IPS DF 4.7 (cell line): ENCODE data around the gene RFC2.
"Not testable (repeated sequence)": the region's sequence is repeated elsewhere in the genome, so short reads cannot be mapped to it uniquely, and the experiment has no call there.

ENCODE experiments used
- DNase-seq: peaks from one replicate; pipeline ENCODE4 v3.0.0-alpha.2; 2013; ENCODE audit warnings: low spot score; ENCODE audit errors: extremely low read depth

The RFC2 gene

DNA sequence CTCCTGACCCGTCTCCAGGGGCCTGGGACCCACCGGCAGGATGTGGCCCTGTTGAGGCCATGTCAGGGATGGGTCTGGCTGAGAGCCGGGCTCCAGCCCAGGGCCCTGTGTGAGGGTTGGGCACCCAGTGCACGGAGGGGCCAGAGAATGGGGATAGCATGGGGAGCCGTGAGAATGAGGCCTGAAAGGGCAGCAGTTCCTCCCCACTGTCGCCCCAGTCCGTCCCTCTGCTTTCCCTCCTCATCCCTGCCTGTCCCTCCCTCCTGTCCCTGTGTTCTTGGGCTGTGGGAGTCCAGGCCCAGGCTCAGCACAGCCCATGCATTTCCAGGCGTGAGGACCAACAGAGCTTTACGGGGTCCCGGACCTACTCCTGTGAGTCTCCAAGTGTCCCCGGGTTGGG lies 34.8 kb downstream of the RFC2 start:
- DNase-seq, result no peak

DNA sequence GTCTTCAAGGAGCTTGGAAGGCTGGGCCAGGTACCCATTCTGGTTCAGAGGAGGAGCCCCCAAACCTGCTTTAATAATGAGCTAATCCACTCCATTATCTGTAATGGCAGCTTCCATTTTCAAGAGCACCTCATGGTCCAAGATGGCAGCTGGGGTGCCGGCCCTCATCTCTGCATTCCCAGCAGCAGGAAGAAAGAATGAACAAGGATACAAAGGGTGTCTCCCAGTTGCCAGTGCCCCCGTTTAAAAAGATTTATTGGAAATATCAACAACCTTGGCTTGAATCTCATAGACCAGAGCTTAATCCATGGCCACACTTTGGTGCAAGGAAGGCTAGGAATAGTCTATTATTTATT lies 35.9 kb downstream of the RFC2 start:
- DNase-seq, result no peak

DNA sequence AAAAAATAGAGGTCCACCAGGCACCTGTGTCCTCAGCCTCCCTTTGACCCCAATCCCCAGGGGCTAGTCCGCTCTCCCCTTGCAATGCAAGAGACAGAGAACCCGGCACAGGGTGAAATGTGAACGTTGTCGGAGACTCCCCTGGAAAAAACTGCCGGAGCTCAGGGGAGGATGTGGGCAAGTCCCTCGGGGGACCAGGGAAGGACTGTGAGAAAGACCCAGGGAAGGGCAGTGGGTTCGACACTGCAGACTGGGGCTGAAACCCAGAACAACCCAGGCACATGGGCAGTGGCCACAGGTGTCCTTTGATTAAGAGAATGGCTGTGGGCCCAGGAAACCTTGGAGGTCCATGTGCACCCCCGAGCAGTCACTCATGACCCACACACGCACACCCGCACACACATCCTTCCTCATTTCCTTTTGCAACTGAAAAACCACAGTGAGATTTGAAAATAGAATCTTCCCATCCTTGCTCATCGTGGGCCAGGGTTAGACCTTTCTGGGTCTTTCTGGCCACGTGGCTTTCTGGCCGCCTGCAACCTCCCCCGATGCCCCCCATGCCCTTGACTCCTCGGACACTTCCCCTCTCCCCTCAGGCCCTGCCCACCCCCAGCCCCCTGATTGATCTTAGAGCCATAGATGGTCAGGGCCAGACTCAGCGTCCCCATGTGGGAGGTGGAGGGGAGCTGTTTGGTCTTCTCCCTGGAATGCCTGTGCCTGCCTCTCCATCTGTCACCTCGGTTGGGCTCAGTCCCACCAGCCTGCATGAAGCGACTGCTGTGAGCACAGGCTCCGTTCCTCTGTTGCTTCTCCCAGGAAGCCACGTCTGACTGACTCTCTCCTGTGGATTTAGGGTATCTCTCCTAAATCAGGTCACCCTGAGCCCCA lies 36.5 kb downstream of the RFC2 start:
- DNase-seq, result no peak

DNA sequence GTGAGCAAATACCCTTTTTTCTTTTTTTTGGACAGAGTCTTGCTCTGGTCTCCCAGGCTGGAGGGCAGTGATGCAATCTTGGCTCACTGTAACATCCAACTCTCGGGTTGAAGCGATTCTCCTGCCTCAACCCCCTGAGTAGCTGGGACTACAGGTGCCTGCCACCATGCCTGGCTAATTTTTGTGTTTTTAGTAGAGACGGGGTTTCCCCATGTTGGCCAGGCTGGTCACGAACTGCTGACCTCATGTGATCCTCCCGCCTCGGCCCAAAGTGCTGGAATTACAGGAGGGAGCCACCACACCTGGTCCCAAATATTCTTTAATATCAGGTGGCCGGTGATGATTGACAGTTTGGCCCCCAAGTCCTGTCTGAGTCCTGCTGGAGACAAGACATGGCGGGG lies 37.8 kb downstream of the RFC2 start:
- DNase-seq, result no peak

DNA sequence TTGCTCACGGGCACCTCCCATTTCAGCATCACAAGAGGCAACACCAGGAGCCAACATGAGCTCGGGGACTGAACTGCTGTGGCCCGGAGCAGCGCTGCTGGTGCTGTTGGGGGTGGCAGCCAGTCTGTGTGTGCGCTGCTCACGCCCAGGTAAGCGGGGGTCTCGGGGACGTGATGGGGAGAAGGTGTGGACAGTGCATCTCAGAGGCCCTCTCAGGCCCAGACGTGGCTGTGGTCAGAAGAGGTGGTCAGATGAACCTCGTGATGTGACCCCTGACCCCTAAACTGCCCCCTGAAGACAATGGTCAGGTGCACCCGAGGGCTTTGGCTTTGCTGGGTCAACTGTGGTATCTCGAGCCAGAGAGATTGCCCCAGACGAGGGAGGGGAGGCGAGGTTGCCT lies 38.3 kb downstream of the RFC2 start:
- no peak for DNase-seq

DNA sequence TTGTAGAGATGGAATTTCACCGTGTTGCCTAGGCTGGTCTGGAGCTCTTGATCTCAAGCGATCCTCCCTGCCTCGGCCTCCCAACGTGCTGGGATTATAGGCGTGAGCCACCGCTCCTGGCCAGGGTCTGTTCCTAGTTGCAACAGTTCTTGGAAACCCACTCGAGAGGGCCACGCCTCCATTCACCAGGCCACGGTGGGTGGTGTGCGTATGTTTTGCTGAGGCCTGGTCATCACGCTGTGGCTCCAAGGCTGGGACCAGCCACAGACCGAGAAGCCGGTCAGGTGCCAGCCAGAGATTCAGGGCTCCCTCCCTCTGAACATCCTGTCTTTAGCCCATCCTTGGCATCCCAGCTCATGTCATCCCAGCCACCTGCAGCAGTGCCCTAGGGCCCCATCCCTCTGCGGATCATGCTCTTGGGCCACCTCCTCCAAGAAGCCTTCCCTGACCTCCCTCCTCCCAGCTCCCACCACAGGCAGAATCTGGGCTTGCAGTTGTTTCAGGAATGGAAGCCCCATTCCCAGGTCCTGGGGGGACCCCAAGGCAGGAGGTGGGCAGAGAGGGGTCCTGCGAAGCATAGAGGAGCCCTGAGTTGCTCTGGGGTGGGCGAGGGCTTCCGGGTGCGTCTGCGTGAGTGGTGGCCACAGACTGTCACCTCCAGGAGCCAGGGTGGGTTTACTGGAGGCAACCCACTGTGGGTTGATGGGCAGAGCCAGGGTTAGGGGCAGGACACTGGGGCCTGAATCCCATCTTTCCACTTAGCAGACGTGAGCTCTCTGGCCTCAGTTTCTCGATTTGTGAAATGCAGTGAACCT lies 39.2 kb downstream of the RFC2 start:
- no peak for DNase-seq

DNA sequence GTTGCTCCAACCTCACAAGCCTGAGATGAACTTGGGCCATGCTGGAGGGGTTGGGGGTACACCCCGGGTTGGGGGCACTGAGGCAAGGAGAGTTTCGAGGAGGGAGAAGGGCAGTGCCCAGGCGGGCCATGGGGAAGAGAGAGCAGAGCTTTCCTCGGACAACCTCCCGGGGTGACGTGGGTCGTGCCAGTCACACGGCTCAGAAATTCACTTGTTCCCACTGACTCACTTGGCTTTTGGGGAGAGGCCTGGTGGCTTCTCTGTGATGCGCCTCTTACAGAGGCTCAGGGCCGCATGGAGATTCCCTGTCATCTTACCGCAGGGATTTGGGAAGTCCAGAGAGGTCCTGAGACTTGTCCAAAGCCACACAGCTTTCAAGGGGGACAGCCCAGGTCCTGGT lies 41.5 kb downstream of the RFC2 start:
- no peak for DNase-seq

DNA sequence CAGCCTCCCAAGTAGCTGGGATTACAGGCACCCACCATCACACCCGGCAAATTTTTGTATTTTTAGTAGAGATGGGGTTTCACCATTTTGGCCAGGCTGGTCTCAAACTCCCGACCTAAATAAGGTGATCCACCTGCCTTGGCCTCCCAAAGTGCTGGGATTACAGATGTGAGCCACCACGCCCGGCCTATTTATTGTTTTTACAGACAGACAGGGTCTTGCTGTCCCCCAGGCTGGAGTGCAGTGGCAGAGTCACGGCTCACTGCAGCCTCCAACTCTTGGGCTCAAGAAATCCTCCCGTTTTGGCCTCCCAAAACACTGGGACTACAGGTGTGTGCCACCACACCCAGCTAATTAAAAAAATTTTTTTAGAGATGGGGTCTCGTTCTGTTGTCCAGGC lies 46.0 kb downstream of the RFC2 start:
- DNase-seq, result not testable (repeated sequence)

DNA sequence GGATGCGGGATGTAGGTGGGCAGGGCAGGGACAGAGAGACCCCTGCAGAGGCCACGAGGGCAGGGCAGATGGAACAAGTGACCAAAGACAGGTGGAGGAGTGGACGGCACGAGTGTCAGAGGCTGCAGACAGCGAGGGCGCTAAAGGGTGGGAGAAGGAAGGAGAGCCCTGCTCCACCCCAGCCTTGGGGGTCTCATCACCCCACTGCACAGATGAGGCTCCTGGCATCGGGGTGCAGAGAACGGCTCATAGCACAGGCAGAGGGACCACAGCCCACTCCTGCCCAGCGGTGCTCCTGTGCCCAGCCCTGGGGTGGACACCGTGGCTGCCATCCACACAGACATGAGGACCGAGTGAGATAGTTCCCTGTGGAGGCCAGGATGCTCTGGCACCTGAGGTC lies 46.6 kb downstream of the RFC2 start:
- no peak for DNase-seq

DNA sequence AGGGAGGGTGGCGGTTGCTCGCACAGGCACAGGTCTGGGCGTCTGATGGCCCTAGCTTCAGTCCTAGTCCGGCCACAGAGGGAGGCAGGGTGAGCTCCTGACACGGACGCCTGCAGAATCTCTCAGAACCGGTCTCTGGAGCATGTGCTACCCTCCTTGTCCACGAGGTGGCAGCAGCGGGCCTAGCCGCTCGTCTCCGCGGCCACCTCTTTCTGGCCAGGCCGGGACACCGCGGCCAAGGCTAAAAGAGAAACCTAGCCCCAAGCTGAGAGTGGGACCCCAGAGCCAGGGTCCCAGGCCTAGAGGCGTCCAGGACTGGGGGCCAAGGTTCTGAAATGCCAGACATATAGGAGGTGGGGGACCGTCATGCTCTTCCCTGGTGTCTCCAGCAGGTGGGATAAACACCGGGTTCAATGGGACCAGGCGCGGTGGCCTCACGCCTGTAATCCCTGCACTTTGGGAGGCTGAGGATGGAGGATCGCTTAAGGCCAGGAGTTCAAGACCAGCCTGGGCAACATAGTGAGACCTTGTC lies 47.5 kb downstream of the RFC2 start:
- peak; percentile 58 for DNase-seq

DNA sequence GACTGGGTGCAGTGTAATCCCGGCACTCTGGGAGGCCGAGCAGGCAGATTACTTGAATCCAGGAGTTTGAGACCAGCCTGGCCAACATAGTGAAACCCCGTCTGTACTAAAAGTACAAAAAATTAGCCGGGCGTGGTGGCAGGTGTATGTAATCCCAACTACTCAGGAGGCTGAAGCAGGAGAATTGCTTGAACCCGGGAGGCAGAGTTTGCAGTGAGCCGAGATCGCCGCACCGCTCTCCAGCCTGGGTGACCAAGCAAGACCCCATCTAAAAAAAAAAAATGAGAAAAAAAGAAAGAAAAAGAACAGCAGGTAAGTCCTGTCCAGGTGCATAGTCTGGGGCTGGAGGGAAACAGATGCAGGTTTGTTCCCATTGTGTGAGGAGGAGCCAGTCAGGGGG lies 48.1 kb downstream of the RFC2 start:
- not testable (repeated sequence) for DNase-seq

DNA sequence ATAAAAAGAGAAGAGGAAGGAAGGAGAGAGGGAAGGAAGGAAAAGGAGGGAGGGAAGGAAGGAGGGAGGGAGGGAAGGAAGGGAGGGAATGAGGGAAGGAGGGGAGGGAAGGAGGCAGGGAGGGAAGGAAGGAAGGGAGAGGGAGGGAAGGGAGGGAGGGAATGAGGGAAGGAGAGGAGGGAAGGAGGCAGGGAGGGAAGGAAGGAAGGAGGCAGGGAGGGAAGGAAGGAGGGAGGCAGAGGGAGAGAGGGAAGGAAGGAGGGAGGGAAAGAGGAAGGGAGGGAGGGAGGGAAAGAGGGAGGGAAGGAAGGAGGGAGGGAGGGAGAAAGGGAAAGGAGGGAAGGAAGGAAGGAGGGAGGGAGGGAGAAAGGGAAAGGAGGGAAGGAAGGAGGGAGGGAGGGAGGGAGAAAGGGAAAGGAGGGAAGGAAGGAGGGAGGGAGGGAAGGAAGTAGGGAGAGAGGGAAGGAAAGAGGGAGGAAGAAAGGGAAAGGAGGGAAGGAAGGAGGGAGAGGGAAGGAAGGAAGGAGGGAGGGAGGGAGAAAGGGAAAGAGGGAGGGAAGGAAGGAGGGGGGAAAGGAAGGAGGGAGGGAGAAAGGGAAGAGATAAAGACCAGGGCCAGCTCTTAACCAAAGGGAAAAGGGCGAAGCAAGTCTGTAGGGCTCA lies 50.1 kb downstream of the RFC2 start:
- no peak for DNase-seq

DNA sequence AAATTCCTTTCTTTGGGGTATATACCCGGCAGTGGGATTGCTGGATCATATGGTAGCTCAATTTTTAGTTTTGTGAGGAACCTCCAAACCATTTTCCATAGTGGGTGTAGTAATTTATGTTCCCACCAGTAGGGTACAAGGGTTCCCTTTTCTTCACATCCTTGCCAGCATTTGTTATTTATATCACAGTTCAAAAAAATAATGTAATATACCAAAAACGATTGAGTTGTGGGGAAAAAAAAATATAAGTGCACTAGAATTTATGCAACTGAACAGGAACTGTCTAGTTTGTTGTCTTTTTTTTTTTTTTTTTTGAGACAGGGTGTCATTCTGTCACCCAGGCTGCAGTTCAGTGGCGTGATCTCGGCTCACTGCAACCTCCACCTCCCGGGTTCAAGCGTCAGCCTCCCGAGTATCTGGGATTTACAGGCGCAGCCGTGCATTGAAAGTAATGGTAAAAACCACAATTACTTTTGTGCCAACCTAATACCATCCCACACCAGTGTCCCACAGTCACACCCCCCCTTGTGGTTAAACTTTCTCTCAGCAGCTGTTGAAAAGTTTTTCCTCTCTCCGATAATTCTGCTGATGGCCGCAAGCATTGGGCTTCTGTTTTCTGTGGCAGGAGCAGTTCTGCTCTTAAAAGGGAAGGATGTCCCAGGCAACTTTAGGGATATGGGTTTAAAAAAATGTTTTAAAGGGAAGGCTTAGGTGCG lies 51.2 kb downstream of the RFC2 start:
- no peak for DNase-seq

DNA sequence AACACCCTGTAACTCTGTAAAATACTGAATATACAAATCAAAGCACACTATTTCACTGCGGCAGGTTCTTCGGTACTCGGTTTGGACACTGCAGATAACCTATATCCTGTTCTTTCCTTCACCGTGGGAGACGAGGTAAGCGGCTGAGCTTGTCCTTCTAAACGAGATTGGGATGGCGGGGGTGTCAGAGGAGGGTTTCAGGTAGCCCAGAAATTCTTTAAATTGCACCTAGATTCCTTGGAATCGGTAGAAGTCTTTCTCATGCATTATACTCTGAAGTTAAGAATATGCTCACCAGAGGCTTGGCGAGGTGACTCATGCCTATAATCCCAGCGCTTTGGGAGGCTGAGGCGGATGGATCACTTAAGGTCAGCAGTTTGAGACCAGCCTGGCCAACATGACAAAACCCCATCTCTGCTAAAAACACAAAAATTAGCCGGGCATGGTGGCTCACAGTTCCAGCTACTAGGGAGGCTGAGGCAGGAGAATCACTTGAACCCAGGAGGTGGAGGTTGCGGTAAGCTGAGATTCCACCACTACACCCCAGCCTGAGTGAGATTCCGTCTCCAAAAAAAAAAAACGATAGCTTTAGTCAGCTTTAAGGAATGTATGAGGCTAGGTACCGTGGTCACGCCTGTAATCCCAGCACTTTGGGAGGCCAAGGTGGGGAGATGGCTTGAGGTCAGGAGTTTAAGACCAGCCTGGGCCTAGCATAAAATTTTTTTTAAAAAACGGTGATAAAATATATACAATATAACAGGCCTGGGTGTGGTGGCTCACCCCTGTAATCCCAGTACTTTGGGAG lies 54.4 kb downstream of the RFC2 start:
- no peak for DNase-seq

DNA sequence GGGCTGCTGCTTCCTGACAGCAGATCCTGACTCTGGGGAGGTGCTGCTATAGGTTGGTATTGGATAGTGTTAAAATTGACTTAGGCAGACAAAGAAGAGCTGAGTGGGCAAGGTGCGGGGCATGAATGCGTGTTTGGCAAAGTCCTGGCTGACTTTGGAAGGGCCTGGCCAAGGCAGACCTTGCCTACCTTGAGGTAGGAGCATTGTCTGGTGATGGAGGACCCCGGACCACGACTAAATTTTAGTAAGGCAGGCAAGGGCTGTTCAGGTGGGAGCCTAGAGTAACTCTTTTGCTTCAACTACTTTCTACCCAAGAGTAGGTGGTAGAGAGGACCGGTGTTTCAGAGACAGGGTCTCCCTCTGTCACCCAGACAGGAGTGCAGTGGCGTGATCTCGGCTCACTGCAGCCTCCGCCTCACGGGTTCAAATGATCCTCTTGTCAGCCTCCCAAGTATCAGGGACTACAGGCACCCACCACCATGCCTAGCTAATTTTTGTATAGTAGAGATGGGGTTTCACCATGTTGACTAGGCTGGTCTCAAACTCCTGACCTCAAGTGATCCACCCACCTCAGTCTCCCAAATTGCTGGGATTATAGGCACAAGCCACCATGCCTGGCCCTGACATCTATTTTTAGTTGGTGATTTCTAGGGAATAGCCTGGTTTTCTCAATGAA lies 56.6 kb downstream of the RFC2 start:
- no peak for DNase-seq

DNA sequence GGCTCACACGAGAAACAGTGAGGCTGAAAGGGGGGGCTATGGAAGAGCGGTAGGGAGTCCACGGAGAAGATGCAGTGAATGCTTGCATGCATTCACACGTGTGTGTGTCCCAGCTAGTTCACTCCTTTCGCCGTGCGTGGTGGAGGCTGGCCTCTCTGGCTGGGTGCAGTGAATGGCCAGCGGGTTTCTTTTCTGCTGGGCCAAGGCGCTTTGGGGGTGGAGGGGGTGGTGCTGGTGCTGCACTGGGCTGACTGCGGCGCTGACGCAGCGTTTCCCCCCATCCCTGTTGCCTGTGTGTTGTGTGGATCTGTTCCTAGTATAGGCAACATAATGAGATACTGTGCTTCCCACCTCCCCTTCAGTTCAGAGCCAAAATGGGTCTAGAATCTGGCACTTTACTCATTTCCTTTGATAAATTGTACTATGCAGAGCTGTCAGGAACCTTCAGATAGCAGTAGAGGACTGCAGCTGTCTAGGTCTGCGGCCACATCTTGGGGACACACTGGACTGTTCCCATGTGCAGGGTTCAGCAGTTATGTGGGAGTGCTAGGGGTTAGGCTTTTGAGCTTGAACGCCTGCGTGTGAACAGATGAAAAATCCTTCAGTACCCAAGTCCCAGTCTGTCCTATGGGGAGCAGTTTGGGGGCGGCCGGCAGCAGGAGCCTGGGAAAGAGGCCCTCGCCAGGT lies 58.1 kb downstream of the RFC2 start:
- DNase-seq, result not testable (repeated sequence)

DNA sequence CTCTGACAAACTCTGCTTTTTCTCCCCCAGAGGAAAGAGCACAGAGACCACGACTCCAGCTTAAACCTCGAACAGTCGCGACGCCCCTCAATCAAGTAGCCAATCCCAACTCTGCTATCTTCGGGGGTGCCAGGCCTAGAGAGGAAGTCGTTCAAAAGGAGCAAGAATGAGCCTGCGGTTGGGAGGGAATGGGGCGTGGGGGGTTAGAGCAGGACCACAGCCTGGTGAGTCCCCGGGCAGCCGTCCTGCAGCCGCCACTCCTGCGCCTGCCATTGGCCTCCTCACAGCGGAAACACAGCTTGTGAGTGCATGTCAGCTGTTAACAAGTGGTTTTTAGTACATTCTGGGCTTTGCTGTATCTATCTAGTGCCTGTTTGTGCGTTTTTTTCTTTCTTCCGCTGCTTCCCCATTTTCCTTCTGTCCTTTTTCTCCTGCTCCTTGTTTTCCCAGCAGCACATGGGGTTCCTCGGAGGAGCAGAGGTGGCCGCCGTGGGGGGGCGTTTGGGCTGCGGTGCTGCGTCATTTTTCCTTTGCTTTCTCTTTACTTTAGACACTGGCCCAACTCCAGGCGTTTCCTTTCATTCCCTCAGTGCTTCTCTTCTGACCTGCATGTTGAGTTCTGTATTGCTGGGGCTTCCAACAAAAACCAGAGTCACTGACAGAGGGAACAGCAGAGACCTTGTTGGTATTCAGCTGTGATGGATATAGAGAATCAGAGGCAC lies 58.9 kb downstream of the RFC2 start:
- DNase-seq, result not testable (repeated sequence)

DNA sequence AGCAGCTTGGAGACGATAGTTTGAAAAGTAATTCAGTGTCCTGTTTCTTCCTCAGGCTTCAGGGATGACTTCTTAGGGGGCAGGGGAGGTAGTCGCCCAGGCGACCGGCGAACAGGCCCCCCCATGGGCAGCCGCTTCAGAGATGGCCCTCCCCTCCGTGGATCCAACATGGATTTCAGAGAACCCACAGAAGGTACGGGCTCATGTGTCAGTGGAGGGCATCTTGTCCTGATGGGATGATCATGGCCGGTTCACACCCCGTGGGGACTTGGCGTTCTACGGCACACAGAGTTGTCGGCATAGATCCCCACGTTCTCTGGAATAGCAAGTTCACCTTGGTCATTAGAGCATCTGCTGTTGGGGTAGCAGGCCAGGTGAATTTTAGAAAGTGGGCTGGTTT lies 59.5 kb downstream of the RFC2 start:
- DNase-seq, result no peak

DNA sequence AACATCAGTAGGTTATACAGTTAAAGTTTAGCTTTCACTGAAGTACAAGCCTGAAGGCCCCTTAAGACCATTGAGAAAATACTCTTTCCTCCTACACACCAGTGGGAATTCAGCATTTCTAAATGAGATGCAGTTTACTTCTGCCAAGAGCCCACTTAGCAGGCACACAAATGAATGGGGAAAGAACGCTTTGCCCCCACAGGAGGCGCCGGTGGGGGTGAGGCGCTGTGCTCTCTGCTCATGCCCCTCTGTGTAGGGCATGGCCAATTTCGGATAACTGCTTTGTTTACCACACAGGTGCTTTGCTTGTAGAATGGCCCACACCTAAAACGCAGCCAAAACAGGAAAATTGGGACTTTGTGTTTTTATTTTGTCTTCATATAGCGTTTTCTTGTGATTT lies 60.3 kb downstream of the RFC2 start:
- no peak for DNase-seq
